ENCODE measurements around the gene CCDC88C. TPM values are rescaled to one million over a fixed set of nuclear protein-coding genes. Genes with fewer than 3 reads are reported as not detected.
A peak's percentile ranks its signal among the peaks of the same experiment; 100 is the strongest.

The CCDC88C gene
- total RNA-seq, 4 donors from 2014 or later, result 3.2 to 32.7 (median 11.0) TPM

- Histone ChIP-seq H3K4me3 (no peak overlapping the region), H3K36me3 (no peaks in the 10 kb centered on the region)
- intact Hi-C loops (cut with DNase I; ENCODE audit: low total_unique reads), result no loop called here
Observed at GRCh38 chr14:91352728-91353692, 64.6 kb downstream of the CCDC88C start.

GRCh38 chr14:91352053-91352452, 65.6 kb downstream of the CCDC88C start:
- H3K27me3 ChIP-seq, result no peaks in the 10 kb centered on the region
- H3K27ac ChIP-seq, result peak overlapping the region in 1 of 2 donors; percentile 16
- no peaks in the 10 kb centered on the region for H3K4me1 ChIP-seq
- intact Hi-C loops (cut with DNase I; ENCODE audit: low total_unique reads), result no loop called here
- DNase-seq, result peak; percentile 31 to 62
- no peaks in the 10 kb centered on the region for H3K9me3 ChIP-seq
- no peaks in the 10 kb centered on the region for H3K36me3 ChIP-seq
- TF ChIP-seq POLR2A (IDR thresholded peaks at IDR 0.05), result no peak
- H3K4me3 ChIP-seq, result no peak overlapping the region

More at GRCh38 chr14:91352728-91353692, 64.6 kb downstream of the CCDC88C start:
- no peak for DNase-seq
- Histone ChIP-seq H3K9me3 (no peaks in the 10 kb centered on the region), H3K27me3 (no peaks in the 10 kb centered on the region), H3K4me1 (no peaks in the 10 kb centered on the region), H3K27ac (peak overlapping the region in 1 of 2 donors; percentile 4)
- TF ChIP-seq POLR2A (IDR thresholded peaks at IDR 0.05) (no peak), CTCF (IDR thresholded peaks at IDR 0.05) (no peak)

DNA sequence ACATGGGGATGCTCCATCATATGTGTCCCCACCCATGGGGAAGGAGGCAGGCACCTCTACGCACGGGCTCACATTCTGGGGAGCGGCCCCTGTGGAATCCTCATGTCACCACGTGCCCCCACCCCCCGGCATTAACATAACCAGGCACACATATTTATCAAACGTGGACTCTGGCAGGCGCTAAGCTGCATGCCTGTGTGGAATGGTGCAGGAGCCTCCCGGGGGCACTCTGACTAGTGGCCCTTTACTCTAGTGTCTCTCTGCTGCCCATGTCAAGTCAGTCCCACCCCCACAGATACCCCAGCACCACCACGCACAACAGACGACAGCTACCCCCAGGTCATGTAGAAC, 66.1 kb downstream of the CCDC88C start:
- intact Hi-C loops (cut with DNase I; ENCODE audit: low total_unique reads), result no loop called here
- Histone ChIP-seq H3K27ac (no peak overlapping the region), H3K36me3 (no peaks in the 10 kb centered on the region), H3K4me3 (no peak overlapping the region), H3K27me3 (no peaks in the 10 kb centered on the region), H3K9me3 (no peaks in the 10 kb centered on the region), H3K4me1 (no peaks in the 10 kb centered on the region)
- no peak for TF ChIP-seq POLR2A (IDR thresholded peaks at IDR 0.05)
- no peak for TF ChIP-seq CTCF (IDR thresholded peaks at IDR 0.05)
- no peak for DNase-seq

DNA sequence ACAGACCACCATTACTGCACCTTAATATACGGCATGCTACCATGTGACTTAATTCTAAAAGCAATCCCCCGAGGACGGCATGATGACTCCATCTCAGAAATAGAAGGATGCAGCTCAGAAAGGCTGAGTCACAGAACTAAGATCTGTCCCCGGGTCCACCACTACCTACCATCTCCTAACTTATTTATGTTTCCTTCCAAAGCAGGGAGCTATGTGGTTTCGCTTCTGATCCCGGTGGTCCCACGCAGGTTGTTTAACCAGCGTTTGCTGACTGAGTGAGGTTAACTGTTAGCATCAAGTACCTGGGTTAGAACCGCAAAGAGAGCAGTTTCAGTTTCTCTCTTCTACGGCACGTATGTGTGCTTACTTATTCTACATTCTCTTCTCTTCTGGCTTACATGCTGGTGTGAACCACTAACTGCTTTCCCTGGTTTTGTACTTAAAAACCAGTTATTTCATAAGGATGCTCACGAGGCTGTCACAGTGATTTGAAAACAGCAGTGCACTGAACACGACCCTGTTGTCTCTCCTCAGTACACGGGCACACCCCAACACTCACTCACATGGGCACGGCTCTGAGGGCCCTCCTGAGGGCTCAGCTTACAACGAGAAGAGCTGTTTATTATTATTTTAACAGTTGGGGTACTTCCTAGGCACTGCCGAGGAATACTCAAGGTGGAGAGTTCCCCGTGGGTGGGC, 66.7 kb downstream of the CCDC88C start:
- no peak overlapping the region for H3K4me3 ChIP-seq
- H3K27me3 ChIP-seq, result no peaks in the 10 kb centered on the region
- no peaks in the 10 kb centered on the region for H3K9me3 ChIP-seq
- H3K36me3 ChIP-seq, result no peaks in the 10 kb centered on the region
- no peaks in the 10 kb centered on the region for H3K4me1 ChIP-seq
- intact Hi-C loops (cut with DNase I; ENCODE audit: low total_unique reads), result no loop called here
- H3K27ac ChIP-seq, result no peak overlapping the region
- no peak for TF ChIP-seq CTCF (IDR thresholded peaks at IDR 0.05)
- TF ChIP-seq POLR2A (IDR thresholded peaks at IDR 0.05), result no peak
- DNase-seq, result no peak

DNA sequence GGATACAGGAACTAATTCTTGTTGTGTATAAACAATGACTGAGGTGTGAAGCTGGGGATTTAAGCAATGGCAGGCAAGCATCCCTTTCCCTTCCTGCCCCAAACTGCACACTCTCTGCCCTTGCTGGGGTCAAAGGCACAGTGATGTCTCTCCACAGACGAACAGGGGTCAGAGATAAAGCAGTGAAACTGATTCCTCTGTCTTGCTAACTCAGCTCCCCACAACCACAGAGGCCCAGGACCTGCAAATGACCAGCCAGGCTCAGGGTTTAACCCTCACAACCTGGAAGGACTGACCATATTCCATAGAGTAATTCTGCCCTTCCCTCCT, 67.2 kb downstream of the CCDC88C start:
- DNase-seq, result no peak
- intact Hi-C loops (cut with DNase I; ENCODE audit: low total_unique reads), result no loop called here
- Histone ChIP-seq H3K4me1 (no peaks in the 10 kb centered on the region), H3K9me3 (no peaks in the 10 kb centered on the region), H3K36me3 (no peaks in the 10 kb centered on the region), H3K4me3 (no peak overlapping the region), H3K27me3 (no peaks in the 10 kb centered on the region), H3K27ac (no peak overlapping the region)
- TF ChIP-seq CTCF (IDR thresholded peaks at IDR 0.05) (no peak), POLR2A (IDR thresholded peaks at IDR 0.05) (no peak)
